ENCODE results near the gene ELOVL7. TPM values are rescaled to one million over a fixed set of nuclear protein-coding genes. Genes with fewer than 3 reads are reported as not detected.
"Not testable (repeated sequence)": the region's sequence is repeated elsewhere in the genome, so short reads cannot be mapped to it uniquely, and the experiment has no call there.

Gene ELOVL7
- total RNA-seq, result 12.9 TPM

- DNase-seq, result no peak
These were observed at the start of gene ELOVL7 for GRCh38 chr5:60843936-60844905. ELOVL7 (minus strand) TSS chr5:60844269; CDS start chr5:60787397, 56,872 bp downstream.

DNA sequence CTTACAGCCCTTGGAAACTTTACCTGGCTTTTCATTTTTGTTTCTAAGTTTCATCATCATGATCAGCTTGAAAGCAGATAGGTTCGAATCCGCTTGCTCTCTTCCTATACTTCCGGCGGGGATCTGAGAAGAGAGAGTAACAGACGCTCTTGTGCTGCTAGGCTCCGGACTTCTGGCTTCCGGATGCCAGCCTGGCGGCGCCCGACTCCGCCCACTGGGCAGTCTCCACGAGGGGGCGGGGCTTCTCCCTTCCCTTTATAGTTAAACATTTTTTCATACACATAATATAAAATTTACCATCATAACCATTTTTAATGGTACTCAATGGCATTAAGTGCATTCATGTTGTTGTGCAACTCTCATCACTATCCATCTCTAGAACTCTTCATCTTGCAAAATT lies 49.5 kb upstream of the ELOVL7 start:
- no peak for DNase-seq

- DNase-seq, result no peak
These were observed 47.6 kb upstream of the ELOVL7 start for GRCh38 chr5:60891667-60892066.

DNA sequence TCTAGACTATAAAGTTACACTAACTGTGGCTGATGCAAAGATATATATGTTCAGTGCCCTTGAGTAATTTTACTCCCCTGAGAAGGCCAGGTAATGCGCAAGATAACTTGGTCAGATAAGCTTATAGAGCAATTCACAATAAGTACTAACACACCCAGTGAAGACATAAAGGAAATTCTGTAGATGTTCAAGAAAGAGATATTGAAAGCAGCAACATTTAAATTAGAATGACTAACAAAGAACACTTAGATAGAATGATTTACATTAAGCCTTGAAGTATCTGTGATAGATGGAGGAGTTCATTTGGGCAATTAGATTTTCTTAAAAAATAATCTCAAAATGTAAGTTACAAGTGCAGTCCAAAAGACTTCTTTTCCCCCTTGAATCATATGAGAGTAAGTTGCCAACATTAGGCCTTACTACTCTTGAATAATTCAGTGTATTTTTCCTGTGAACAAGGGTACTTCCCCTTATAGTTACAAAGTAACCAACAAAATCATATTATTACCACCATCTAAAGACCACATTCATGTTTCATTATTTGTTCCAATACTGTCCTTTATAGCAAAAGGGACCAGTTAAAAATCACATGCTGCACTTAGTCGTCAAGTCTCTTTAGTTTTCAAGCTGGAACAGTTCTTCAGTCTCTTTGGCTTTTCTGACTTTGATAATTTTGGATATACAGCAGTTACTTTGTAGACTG lies 44.4 kb upstream of the ELOVL7 start:
- no peak for DNase-seq

DNA sequence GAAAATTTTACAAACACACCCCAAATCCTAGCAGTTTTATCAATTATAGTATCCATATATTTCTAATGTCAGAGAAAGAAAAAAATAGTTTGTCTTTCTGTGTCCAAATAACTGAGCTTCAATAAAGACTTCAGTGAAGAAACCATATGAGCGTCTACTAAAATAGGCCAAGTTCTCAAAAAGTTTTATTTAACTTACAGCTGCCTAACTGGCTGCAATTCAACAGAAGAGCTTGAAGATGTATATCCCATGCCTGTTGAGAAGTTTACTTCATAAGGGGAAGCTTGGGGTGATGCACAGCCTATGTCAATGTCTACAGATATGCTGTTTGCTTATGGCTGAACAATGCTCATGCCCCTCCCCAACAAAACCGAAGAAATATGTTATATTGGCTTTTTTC lies 43.7 kb upstream of the ELOVL7 start:
- DNase-seq, result no peak

- no peak for DNase-seq
These were observed 43.0 kb upstream of the ELOVL7 start for GRCh38 chr5:60887096-60887495.

- no peak for DNase-seq
These were observed 42.1 kb upstream of the ELOVL7 start for GRCh38 chr5:60886158-60886557.

DNA sequence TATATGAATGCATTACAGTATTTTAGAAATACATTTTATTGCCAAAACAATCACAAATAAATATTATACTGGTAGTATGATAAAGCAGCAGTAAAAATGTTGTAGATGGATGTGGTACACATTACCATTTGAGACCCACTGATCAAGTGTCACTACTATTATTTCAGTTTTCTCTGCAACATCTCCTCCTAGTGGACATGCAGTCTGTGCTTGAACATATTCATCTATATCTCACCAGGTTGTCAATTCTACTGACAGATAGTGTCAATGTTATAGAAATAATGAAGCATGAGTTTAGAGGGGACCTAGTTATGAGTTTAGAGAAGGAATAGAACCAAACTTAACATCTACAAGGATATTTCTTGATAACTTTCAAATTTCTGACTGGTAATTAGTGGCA lies 39.2 kb upstream of the ELOVL7 start:
- DNase-seq, result no peak

GRCh38 chr5:60872892-60873291 lies 28.8 kb upstream of the ELOVL7 start:
- DNase-seq, result no peak

DNA sequence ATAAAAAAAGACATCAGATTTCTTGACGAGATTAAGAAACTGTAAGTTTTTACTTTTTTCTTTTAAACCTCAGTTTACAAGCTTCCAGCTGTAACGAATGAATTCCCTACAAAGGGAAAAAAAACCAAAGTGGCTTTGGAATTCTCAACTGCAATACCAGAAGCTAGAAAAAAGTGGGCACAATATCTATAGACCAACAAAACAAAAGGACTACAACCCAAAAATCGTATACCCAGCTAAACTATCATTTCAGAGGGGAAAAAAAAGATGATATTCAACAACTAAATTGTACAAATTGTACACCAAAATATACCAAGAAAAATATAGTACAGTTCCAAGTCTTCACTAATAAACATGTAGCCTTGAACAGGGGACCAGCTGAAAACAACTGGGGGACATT lies 26.8 kb upstream of the ELOVL7 start:
- no peak for DNase-seq

- DNase-seq, result not testable (repeated sequence)
These were observed 16.5 kb upstream of the ELOVL7 start for GRCh38 chr5:60860572-60860971.

DNA sequence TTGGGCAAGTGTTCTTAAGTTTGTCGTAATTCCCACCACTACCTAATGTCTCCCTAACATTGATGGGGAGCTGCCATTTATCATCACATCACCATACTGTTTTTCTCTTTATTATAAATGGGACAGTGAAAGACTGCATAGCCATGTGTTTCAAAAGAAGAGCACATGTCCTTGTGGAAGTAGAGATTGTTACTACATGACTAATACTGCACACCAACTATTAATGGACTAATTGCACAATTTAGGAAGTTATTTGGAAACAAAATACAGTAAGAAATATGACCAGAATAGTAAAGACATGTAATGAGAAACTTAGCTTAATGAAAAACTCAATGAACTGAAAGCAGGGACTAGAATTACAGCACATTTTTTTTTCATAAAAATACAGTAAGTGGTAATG lies 12.0 kb upstream of the ELOVL7 start:
- no peak for DNase-seq

DNA sequence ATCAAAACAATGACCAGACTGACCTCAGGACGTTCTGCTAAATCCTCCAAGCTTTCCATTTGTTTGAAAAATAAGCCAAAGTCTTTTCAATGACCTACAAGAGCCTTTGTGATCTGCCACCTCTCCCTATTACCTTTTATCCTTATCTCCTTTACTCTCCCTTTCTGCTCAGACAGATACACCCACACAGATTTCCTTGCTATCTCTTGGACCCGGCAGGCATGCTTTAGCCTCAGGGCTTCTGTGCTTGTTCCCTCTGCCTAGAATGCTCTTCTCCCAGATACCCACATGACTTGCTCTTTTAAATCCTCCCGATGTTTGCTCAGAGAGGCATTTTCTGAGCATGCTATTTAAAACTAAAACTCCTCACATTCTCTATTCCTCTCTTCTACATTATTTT lies 8.9 kb upstream of the ELOVL7 start:
- DNase-seq, result no peak

- DNase-seq, result no peak
These were observed 8.2 kb upstream of the ELOVL7 start for GRCh38 chr5:60852317-60852716.

GRCh38 chr5:60851626-60852025 lies 7.6 kb upstream of the ELOVL7 start:
- no peak for DNase-seq

DNA sequence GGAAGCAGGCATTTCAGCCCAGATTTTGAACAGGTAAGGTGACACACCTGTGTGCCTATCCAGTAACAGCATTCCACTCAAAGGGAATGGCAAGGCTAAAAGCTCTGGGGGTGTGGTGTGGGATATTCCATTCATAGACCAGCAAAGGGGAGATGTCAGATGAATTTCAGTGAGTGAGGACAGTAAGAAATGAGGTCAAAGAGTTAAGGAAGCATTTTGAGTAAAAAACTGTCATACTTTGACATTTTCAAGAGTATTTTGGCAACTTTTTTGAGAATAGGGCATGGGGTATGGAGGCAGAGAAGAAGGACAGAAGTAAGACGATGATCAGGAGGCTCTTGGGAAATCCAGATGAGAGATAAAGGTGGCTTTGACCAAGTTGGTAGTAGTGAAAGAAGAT lies 2.2 kb upstream of the ELOVL7 start:
- no peak for DNase-seq

DNA sequence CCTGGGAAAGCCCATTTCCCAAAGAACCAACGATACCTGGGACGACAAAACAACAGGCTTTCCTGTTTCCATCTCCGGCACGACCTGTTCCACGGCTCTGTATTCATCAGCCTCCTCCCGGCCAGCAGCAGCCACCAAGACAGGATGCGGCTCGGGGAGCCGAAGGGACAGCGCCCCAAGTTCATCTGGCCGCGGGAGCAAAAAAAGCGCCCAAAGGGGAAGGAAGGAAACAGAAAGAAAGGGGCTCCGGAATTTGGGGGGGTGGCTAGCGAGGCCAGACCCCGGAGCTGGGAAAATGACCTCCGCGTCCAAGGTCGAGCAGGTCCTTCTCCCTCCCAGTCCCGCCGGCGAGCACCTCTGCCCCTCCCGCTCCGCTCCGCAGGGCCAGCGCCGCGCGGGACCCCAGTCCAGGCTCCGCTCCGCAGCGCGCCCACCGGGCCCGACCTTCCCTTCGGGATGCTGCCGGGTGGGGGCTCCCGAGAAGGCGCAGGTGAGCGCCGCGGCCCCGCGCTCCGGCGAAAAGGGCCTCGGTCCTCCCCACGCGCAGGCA lies 608 bp downstream of the ELOVL7 start:
- no peak for DNase-seq

DNA sequence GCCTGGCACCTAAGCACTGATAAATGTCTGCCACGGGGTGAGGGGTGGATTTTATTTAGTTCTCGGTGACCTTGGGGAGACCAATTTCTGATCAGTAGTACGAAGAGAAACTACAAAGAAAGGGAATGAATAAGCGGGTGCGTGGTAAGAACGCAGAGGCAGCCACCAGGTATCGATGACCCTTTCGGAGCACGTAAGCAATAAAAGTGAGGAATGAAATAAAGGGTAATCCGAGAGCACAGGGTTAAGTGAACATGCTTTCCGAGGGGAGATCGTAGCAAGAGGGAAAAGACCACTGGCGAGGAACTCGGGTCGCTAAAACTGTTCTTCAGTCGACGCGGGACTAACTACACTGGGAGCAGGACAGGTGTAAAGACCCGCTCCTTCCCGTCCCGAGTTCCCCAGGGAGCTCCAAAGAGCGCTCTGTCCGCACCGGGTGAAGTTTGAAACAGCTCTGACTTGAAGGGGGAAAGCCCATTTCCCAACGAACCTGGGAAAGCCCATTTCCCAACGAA lies 1.1 kb downstream of the ELOVL7 start:
- no peak for DNase-seq

- no peak for DNase-seq
These were observed 2.7 kb downstream of the ELOVL7 start for GRCh38 chr5:60841361-60841760.

GRCh38 chr5:60836131-60836530 lies 7.9 kb downstream of the ELOVL7 start:
- DNase-seq, result no peak

DNA sequence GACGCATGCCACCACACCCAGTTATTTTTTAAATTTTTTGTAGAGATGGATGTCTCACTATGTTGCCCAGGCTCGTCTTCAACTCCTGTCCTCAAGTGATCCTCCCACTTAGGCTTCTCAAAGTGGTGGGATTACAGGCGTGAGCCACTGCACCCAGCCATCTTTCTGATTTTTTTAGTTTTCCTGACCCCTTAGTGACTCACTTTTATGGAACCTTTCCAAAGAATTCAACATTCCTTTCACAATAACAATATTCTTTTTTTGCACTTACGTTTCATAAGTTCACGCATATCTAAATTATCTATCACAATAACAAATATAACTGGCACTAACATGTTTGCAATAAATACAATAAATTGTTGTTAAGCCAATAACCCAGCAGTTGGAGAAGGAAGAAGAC lies 8.5 kb downstream of the ELOVL7 start:
- no peak for DNase-seq

DNA sequence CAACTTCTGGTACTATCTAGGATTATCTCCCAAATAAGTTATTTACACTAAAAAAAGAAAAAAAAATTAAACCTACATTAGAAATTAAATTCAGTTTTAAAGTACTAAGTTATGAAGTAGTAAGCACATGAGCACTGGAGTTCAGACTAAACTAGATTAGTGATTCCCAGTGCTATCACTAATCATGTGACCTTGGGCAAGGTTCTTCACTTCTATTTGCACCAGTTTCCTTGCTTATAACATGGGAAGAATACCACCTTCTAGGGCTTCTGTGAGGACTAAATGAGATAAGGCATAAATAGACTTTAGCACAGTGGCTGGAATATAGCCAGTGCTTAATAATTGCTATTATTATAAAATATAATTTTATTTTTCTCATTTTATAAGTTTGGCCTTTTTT lies 10.5 kb downstream of the ELOVL7 start:
- DNase-seq, result no peak

DNA sequence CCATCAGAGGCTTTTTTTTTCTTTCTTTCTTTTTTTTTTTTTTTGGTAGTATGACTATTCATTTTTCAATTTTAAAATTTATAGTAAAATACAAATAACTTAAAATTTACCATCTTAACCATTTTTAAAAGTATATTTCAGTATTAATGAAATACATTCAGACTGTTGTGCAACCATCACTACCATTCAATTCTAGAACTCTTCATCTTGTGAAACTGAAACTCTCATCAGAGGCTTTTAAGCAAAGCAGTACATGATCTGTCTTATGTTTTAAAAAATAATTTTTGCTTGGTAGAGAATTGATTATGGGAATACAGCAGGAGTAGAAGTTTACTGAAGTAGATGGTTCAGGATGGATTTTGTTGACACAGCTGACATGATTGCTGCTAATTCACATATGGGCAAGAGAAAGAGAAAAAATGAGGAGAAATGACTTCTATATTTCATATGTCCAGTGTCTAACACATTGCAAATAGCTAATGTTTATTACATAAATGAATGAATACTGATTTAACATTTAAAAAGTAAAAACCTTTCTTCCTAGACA lies 13.4 kb downstream of the ELOVL7 start:
- no peak for DNase-seq

All from skin of body (tissue), 2 donors.